Common myeloid progenitor, CD34-positive (primary cell): ENCODE results near the gene ZMIZ2.
A peak's percentile ranks its signal among the peaks of the same experiment; 100 is the strongest.

ENCODE experiments used
- CTCF ChIA-PET: fragments of 350-600 bp; sonication (Branson Sonifier 250); formaldehyde crosslinking; loops from one replicate; lab custom pipeline; 2021; ENCODE audit warnings: antibody characterized with exemption; lab: Charles Lee
- POLR2A ChIA-PET: fragments of 350-600 bp; sonication (Branson Sonifier 250); formaldehyde crosslinking; loops from one replicate; lab custom pipeline; 2021; ENCODE audit warnings: antibody characterized with exemption; lab: Charles Lee
- DNase-seq, 3 donors: peaks; one replicate each; pipeline versions ENCODE4 v3.0.0 to v3.0.0-alpha.2; 2013
- H3K27ac ChIP-seq, 2 experiments: 1 replicate in 1 of 2; 2 replicates in 1 of 2; pipeline ENCODE4 v1.7.0; 2013; ENCODE audit warnings: inconsistent platforms in 2 of 2, low read length in 2 of 2, mild to moderate bottlenecking in 2 of 2, low read depth in 1 of 2, moderate library complexity in 1 of 2; ENCODE audit not compliant: severe bottlenecking in 2 of 2, insufficient read depth in 1 of 2, poor library complexity in 1 of 2
- H3K27me3 ChIP-seq, 5 experiments: replicated peaks in 2 of 5; 1 replicate in 3 of 5; 2 replicates in 2 of 5; pipeline versions ENCODE4 v1.6.1 to v1.7.0; 2013; ENCODE audit warnings: low read length in 4 of 5, mild to moderate bottlenecking in 2 of 5, moderate library complexity in 2 of 5, inconsistent platforms in 1 of 5; ENCODE audit not compliant: insufficient read depth in 5 of 5, control insufficient read depth in 4 of 5
- H3K36me3 ChIP-seq, 4 experiments: 1 replicate in 2 of 4; 2 replicates in 2 of 4; pipeline versions ENCODE4 v1.6.1 to v1.7.0; 2013; ENCODE audit warnings: low read length in 3 of 4, control low read depth in 1 of 4, mild to moderate bottlenecking in 1 of 4; ENCODE audit not compliant: control insufficient read depth in 4 of 4, insufficient read depth in 4 of 4
- H3K4me1 ChIP-seq, 4 experiments: 1 replicate in 3 of 4; 2 replicates in 1 of 4; pipeline versions ENCODE4 v1.6.1 to v1.7.1; 2013; ENCODE audit warnings: low read length in 3 of 4, mild to moderate bottlenecking in 3 of 4, control low read depth in 1 of 4, inconsistent platforms in 1 of 4, moderate library complexity in 1 of 4; ENCODE audit not compliant: control insufficient read depth in 4 of 4, insufficient read depth in 4 of 4; ENCODE audit errors: control extremely low read depth in 1 of 4
- H3K4me3 ChIP-seq, 7 experiments: 1 replicate in 4 of 7; 2 replicates in 3 of 7; pipeline versions ENCODE4 v1.5.1 to v1.7.0; 2013; ENCODE audit warnings: mild to moderate bottlenecking in 7 of 7, low read length in 6 of 7, moderate library complexity in 6 of 7, inconsistent platforms in 2 of 7, low read depth in 2 of 7, control low read depth in 1 of 7; ENCODE audit not compliant: insufficient read depth in 4 of 7, control insufficient read depth in 1 of 7; ENCODE audit errors: extremely low read depth in 1 of 7
- H3K9me3 ChIP-seq, 5 experiments: 1 replicate in 4 of 5; 2 replicates in 1 of 5; pipeline versions ENCODE4 v1.6.1 to v1.7.1; 2013; ENCODE audit warnings: low read length in 4 of 5, mild to moderate bottlenecking in 2 of 5, inconsistent platforms in 1 of 5, low read depth in 1 of 5, moderate library complexity in 1 of 5; ENCODE audit not compliant: control insufficient read depth in 4 of 5, insufficient read depth in 2 of 5; ENCODE audit errors: control extremely low read depth in 1 of 5
- WGBS: methylation state at CpG from one replicate; pipeline ENCODE4 v1.1.5; 2013; ENCODE audit not compliant: insufficient coverage; 5-methylcytosine and 5-hydroxymethylcytosine counted together

ZMIZ2 gene

DNA sequence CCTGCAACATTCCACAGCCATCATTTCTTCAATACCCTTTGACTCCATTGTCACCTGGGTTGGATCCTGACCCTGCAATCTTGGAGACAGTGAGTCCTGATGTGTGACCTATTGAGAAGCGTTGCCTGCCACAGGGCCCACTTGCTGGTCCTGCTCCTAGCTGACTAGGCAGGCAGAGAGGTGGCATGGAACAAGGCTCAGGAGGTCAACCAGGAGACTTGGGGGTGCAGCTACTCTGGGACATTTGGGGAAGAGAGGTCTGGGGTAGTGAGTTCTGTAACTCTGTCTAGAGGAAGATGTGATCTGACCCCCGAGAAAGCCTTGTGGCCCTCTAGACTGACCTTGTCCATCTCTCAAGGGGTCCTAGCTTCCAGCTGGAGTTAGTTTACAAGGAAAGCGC, 1.8 kb downstream of the ZMIZ2 start:
- 94% methylated on average over 3 of the region's 3 CpGs for WGBS
- CTCF ChIA-PET, result interaction anchor here (0.6 to 2.0 kb wide), 5 partner anchors 8 to 162 kb away, joined by 3 to 8 read pairs (median 3); no protein-coding TSS in a partner anchor
- no peaks in the 10 kb centered on the region for H3K9me3 ChIP-seq
- POLR2A ChIA-PET, result interaction anchor here (1.6 kb wide), 1 partner anchor 18 kb away, joined by 3 read pairs; no protein-coding TSS in a partner anchor
- H3K4me1 ChIP-seq, result peaks cover 7 to 36% (median 26%) of the 10 kb centered on the region in 4 experiments
- peak overlapping the region in 1 of 2 experiments; percentile 46 for H3K27ac ChIP-seq
- peaks cover 0 to 8% (median 0%) of the 10 kb centered on the region in 4 experiments for H3K36me3 ChIP-seq
- H3K4me3 ChIP-seq, result peak overlapping the region in 2 of 7 experiments; percentile 36 to 90
- H3K27me3 ChIP-seq, result no peaks in the 10 kb centered on the region
- no peak for DNase-seq

DNA sequence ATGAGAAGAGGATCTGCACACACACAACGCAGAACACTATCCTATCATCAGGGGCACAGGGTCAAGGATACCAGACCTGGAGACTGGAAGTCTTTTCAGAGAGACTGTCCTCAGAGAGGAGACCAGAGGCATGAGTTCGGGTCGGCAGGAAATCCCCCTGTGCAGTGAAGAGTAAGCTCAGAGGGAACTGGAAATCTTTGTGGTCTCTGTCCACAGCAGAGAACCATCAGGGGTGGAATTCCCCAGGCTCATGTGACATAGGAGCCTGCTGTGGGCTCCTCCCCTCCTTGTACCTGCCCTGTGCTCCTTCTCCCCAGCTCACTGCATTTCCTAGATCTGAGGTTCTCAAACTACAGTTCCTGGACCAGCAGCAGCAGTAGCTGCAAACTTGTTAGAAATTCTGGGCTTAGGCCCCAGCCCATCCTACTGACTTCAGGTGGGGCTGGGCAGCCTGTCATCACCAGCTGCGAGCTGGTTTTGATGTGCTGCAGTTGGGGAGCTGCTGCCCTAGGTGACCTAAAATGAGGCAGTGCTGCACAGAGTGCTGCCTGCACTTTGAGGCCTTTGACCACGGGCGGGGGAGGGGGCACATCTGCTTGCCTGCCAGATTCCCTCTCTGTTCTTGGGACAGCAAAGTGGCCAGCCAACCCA, 2.4 kb downstream of the ZMIZ2 start:
- H3K27ac ChIP-seq, result peak overlapping the region in 1 of 2 experiments; percentile 46
- peak; percentile 35 to 80 (median 79) for DNase-seq
- no peaks in the 10 kb centered on the region for H3K27me3 ChIP-seq
- peaks cover 0 to 8% (median 0%) of the 10 kb centered on the region in 4 experiments for H3K36me3 ChIP-seq
- CTCF ChIA-PET, result interaction anchor here (0.8 to 1.3 kb wide), 4 partner anchors 9 to 163 kb away, joined by 3 to 4 read pairs (median 3); no protein-coding TSS in a partner anchor
- H3K9me3 ChIP-seq, result no peaks in the 10 kb centered on the region
- POLR2A ChIA-PET, result interaction anchor here (0.8 kb wide), 1 partner anchor 46 kb away, joined by 4 read pairs; the partner anchor contains the start of gene PPIA
- 50% methylated on average over 6 of the region's 6 CpGs for WGBS
- peaks cover 7 to 39% (median 31%) of the 10 kb centered on the region in 4 experiments for H3K4me1 ChIP-seq
- H3K4me3 ChIP-seq, result peak overlapping the region in 2 of 7 experiments; percentile 6 to 36

- peaks cover 4 to 36% (median 28%) of the 10 kb centered on the region in 4 experiments for H3K4me1 ChIP-seq
Measured at GRCh38 chr7:44752822-44753221, 4.2 kb downstream of the ZMIZ2 start.

DNA sequence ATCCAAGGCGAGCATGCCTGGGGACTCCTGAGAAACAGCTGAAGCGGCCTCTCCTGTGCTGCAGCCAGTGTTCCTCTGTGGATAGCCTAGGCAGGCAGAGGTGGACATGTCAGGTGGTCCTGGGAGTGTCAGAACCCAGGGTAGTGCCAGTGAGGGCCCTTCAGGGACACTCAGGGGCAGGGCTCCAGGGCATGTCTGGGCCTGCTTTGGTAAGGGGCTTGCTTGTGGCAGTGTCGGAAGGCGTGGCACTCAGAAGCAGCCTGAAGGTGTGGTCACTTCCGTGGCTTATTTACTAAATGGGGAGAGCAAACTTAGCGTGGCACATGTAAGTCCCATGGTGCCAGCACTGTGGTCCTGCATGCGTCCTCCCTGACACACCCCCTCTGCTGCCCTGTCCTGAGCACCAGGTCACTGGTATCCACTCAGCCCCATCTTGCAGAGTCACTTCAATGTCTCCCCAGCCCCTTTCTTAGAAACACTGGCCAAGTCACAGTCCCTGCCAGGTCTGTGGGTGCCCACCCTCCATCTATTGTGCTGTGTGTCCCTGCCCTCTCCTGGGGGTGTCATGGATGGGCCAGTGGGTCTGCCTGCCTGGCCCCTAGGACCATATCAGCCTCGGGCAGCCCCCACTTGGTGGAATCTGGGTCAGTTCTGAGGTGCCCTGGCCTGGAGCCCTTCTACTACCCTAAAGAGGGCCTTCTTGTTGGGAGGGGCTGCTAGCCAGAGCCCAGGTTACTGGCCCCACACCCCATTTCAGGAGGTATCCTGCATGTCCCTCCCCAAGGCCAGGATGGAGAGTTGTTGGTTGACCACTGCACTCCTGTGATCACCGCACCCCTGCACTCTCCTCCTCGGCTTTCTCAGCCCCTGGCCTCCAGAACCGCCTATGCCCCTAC, 6.4 kb downstream of the ZMIZ2 start:
- POLR2A ChIA-PET, result no interaction called here
- 98% methylated on average over 8 of the region's 11 CpGs for WGBS
- Histone ChIP-seq H3K27me3 (no peaks in the 10 kb centered on the region), H3K4me1 (peaks cover 0 to 23% (median 18%) of the 10 kb centered on the region in 4 experiments), H3K4me3 (no peak overlapping the region), H3K36me3 (peaks cover 0 to 31% (median 22%) of the 10 kb centered on the region in 4 experiments), H3K9me3 (no peaks in the 10 kb centered on the region), H3K27ac (peak overlapping the region in 1 of 2 experiments; percentile 66)
- DNase-seq, result no peak
- CTCF ChIA-PET, result no interaction called here

More at GRCh38 chr7:44752822-44753221, 4.2 kb downstream of the ZMIZ2 start:
- H3K27me3 ChIP-seq, result no peaks in the 10 kb centered on the region
- H3K36me3 ChIP-seq, result peaks cover 0 to 23% (median 11%) of the 10 kb centered on the region in 4 experiments
- CTCF ChIA-PET, result no interaction called here
- POLR2A ChIA-PET, result no interaction called here
- H3K9me3 ChIP-seq, result no peaks in the 10 kb centered on the region
- 100% methylated on average over 2 of the region's 2 CpGs for WGBS
- H3K4me3 ChIP-seq, result no peak overlapping the region
- no peak overlapping the region for H3K27ac ChIP-seq
- no peak for DNase-seq

DNA sequence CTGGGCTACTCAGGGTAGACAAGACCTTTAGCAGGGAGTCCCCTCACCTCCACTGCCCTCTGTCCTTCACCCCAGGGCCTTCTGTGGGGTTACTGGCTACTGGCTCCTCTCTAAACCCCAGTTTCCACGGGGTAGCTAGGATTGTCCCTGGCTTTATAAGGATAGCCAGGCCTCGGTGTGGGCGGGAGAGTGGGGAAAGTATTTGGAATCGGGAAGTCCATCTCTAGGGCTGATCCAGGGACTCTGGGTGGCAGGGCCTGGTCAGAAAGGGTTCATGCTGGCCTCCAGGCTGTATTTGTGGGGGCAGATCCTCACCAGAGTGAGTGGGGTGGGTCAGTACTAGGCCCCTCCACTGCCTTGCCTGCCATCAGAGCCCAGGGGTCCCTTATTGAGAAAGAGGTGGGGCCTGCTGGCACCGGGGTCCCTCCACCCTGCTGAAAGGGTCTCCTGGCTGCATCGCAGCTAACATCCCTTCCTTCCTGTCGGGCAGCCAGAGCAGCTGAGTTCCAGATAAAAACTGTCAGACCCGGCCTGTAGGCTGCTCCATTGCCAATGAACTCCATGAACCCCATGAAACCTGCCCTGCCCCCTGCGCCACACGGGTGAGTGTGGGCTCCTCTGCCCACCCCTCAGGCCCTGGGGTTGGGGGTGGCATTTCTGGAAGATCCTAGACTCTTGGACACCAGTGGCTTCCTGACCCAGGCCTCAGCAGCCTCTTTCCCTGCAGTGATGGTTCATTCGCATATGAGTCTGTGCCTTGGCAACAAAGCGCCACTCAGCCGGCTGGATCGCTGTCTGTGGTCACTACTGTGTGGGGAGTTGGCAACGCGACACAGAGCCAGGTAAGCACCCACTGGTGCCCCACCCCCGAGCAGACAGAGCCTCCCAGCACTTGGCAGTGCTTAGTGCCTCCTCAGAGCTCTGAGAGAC, 7.3 kb downstream of the ZMIZ2 start:
- Histone ChIP-seq H3K36me3 (peaks cover 3 to 40% (median 29%) of the 10 kb centered on the region in 4 experiments), H3K9me3 (no peaks in the 10 kb centered on the region), H3K4me1 (peaks cover 0 to 14% (median 10%) of the 10 kb centered on the region in 4 experiments), H3K27me3 (no peaks in the 10 kb centered on the region), H3K4me3 (no peak overlapping the region), H3K27ac (peak overlapping the region in 1 of 2 experiments; percentile 66)
- 70% methylated on average over 14 of the region's 17 CpGs for WGBS
- DNase-seq, result no peak
- ChIA-PET CTCF (no interaction called here), POLR2A (interaction anchor here (0.5 kb wide), 1 partner anchor 88 kb away, joined by 3 read pairs; no protein-coding TSS in a partner anchor)

DNA sequence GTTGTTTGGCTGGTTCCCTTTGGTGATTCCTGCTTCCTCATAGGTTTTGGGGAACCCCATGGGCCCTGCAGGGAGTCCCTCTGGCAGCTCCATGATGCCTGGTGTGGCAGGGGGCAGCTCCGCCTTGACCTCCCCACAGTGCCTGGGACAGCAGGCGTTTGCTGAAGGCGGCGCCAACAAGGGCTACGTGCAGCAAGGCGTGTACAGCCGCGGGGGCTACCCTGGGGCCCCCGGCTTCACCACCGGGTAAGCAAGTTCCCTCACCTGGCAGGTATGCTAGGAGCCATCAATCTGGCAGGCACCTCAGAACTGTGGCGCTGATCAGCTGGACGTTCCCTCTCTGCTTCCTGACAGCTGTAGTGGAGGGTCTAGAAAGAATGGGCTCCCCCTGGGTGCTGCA, 8.3 kb downstream of the ZMIZ2 start:
- CTCF ChIA-PET, result no interaction called here
- no peaks in the 10 kb centered on the region for H3K27me3 ChIP-seq
- H3K27ac ChIP-seq, result no peak overlapping the region
- no peaks in the 10 kb centered on the region for H3K9me3 ChIP-seq
- 97% methylated on average over 10 of the region's 12 CpGs for WGBS
- H3K36me3 ChIP-seq, result peaks cover 6 to 49% (median 37%) of the 10 kb centered on the region in 4 experiments
- H3K4me3 ChIP-seq, result no peak overlapping the region
- H3K4me1 ChIP-seq, result peaks cover 0 to 5% (median 5%) of the 10 kb centered on the region in 4 experiments
- DNase-seq, result no peak
- POLR2A ChIA-PET, result no interaction called here
